ENCODE data around the gene PXDC1. TPM values are rescaled to one million over a fixed set of nuclear protein-coding genes. Genes with fewer than 3 reads are reported as not detected.

PXDC1 gene
- total and polyA plus RNA-seq, 2 donors (not counting 3 experiments of a cell fraction or from before 2014, with no cell fraction given), result 60.9 to 121 TPM

GRCh38 chr6:3782876-3783832 is 31.6 kb upstream of the PXDC1 start:
- no peaks in the 10 kb centered on the region for H3K9me1 ChIP-seq (replicated peaks; ENCODE audit: control insufficient read depth, extremely low read depth, insufficient read depth, low read length)
- POLR2A ChIA-PET, result no interaction called here
- H3K36me3 ChIP-seq (ENCODE audit: control insufficient read depth in 2 of 2, extremely low read depth in 1 of 2, insufficient read depth in 2 of 2, low read length in 2 of 2), result no peaks in the 10 kb centered on the region
- TF ChIP-seq FOS (IDR thresholded peaks at IDR 0.05; ENCODE audit: borderline replicate concordance, insufficient read depth, low read length) (no peak), MYC (IDR thresholded peaks at IDR 0.05; ENCODE audit: low read depth, low read length) (no peak), GATA2 (IDR thresholded peaks at IDR 0.05; ENCODE audit: insufficient read depth, insufficient read length, low read depth, low read length) (no peak), POLR2AphosphoS5 (IDR thresholded peaks at IDR 0.05; ENCODE audit: insufficient read depth, low read depth, low read length) (no peak), CTCF (IDR thresholded peaks at IDR 0.05; ENCODE audit: extremely low read depth in 1 of 2, insufficient read depth in 1 of 2, low read depth in 1 of 2, low read length in 2 of 2) (no peak), MAX (IDR thresholded peaks at IDR 0.05; ENCODE audit: insufficient read depth, insufficient read length) (no peak), JUN (IDR thresholded peaks at IDR 0.05; ENCODE audit: borderline replicate concordance, insufficient read depth, insufficient read length, low read depth) (no peak), POLR2A (IDR thresholded peaks at IDR 0.05; ENCODE audit: low read depth, low read length) (no peak), EZH2 (IDR thresholded peaks at IDR 0.05; ENCODE audit: borderline replicate concordance, low read depth, low read length, severe bottlenecking) (no peak)
- H3K27me3 ChIP-seq (ENCODE audit: control insufficient read depth in 2 of 2, insufficient read depth in 2 of 2, low read length in 2 of 2), result no peaks in the 10 kb centered on the region
- no peaks in the 10 kb centered on the region for H3K9me3 ChIP-seq (replicated peaks; ENCODE audit: control insufficient read depth, insufficient read depth, low read length)
- FAIRE-seq, result no peak
- no peaks in the 10 kb centered on the region for H3K4me1 ChIP-seq (ENCODE audit: control insufficient read depth, extremely low read depth, insufficient read depth, low read length)
- dilution Hi-C loops (cut with MboI; ENCODE audit: extremely low pct_ligation_motif_present, low sequenced_read_pairs), result no loop called here
- H3K27ac ChIP-seq (ENCODE audit: insufficient read depth, low read depth, low read length), result no peak overlapping the region
- no peak overlapping the region for H3K4me3 ChIP-seq (replicated peaks in 1 of 3; ENCODE audit: insufficient read depth in 1 of 3, low read depth in 1 of 3, low read length in 3 of 3)
- H3K9ac ChIP-seq (replicated peaks; ENCODE audit: extremely low read depth, insufficient read depth, low read length), result no peak overlapping the region
- no peaks in the 10 kb centered on the region for H3K79me2 ChIP-seq (ENCODE audit: control insufficient read depth, insufficient read depth, low read length)
- DNase-seq (ENCODE audit: low read depth, low spot score), result no peak
- H2AFZ ChIP-seq (ENCODE audit: low read depth, low read length), result no peak overlapping the region
- intact Hi-C loops (cut with micrococcal nuclease), result no loop called here
- no TSS peak for BruUV-seq (replicated peaks)
- CTCF ChIA-PET, result interaction anchor here (1.0 kb wide), 1 partner anchor 8 kb away, joined by 3 read pairs; no protein-coding TSS in a partner anchor
- no peaks in the 10 kb centered on the region for H4K20me1 ChIP-seq (replicated peaks; ENCODE audit: control insufficient read depth, extremely low read depth, insufficient read depth, low read length)
- H3K4me2 ChIP-seq (ENCODE audit: insufficient read depth, low read length), result no peak overlapping the region

Data from endothelial cell of umbilical vein (primary cell).